OCI-LY1 (cell line): Measurements from ENCODE around the gene GCK.

ENCODE experiments used
- H2AFZ ChIP-seq: fragments of 200-600 bp; sonication (generic), shearing (Covaris generic); 2 replicates; pipeline ENCODE4 v1.6.0; 2014; ENCODE audit warnings: antibody characterized with exemption, mild to moderate bottlenecking, low read length
- H3F3A ChIP-seq: fragments of 200-600 bp; sonication (generic), shearing (Covaris generic); 2 replicates; pipeline ENCODE4 v1.6.0; 2014; ENCODE audit warnings: mild to moderate bottlenecking, antibody characterized with exemption, low read length, moderate library complexity; ENCODE audit not compliant: insufficient read depth
- H3K27ac ChIP-seq: fragments of 200-600 bp; sonication (generic); 2 replicates; pipeline ENCODE4 v1.5.1; 2014; ENCODE audit warnings: low read length, mixed run types, mild to moderate bottlenecking, low read depth; ENCODE audit not compliant: poor library complexity, severe bottlenecking
- H3K27me3 ChIP-seq: fragments of 200-600 bp; sonication (generic); 2 replicates; pipeline ENCODE4 v1.6.0; 2014; ENCODE audit warnings: antibody characterized with exemption, mild to moderate bottlenecking, low read length, moderate library complexity; ENCODE audit not compliant: insufficient read depth
- H3K36me3 ChIP-seq: fragments of 200-600 bp; sonication (generic); 2 replicates; pipeline ENCODE4 v1.6.1; 2014; ENCODE audit warnings: mild to moderate bottlenecking, antibody characterized with exemption, low read length, moderate library complexity, mixed read lengths; ENCODE audit not compliant: insufficient read depth
- H3K4me1 ChIP-seq: fragments of 200-600 bp; sonication (generic); 2 replicates; pipeline ENCODE4 v1.5.1; 2014; ENCODE audit warnings: mild to moderate bottlenecking, low read length, moderate library complexity; ENCODE audit not compliant: insufficient read depth, severe bottlenecking
- H3K4me2 ChIP-seq: fragments of 200-600 bp; sonication (generic), shearing (Covaris generic); 2 replicates; pipeline ENCODE4 v1.6.1; 2014; ENCODE audit warnings: low read length
- H3K4me3 ChIP-seq: fragments of 200-600 bp; sonication (generic); 2 replicates; pipeline ENCODE4 v1.5.1; 2014; ENCODE audit warnings: low read length, low read depth, mild to moderate bottlenecking, mixed read lengths; ENCODE audit not compliant: poor library complexity, severe bottlenecking
- H3K79me2 ChIP-seq: fragments of 200-600 bp; shearing (Covaris generic); 2 replicates; pipeline ENCODE4 v1.6.1; 2016; ENCODE audit warnings: mixed run types, low read length, mixed read lengths; ENCODE audit not compliant: insufficient read depth
- H3K9ac ChIP-seq: fragments of 200-600 bp; sonication (generic), shearing (Covaris generic); 2 replicates; pipeline ENCODE4 v1.6.1; 2014; ENCODE audit warnings: mild to moderate bottlenecking, low read length, mixed read lengths
- H3K9me2 ChIP-seq: fragments of 200-600 bp; sonication (generic), shearing (Covaris generic); 2 replicates; pipeline ENCODE4 v1.6.1; 2014; ENCODE audit warnings: low read depth, mild to moderate bottlenecking, low read length, mixed read lengths
- H3K9me3 ChIP-seq: fragments of 200-600 bp; shearing (Covaris generic); 2 replicates; pipeline ENCODE4 v1.6.1; 2014; ENCODE audit warnings: low read length, mixed read lengths
- H4K20me1 ChIP-seq: fragments of 200-600 bp; sonication (generic), shearing (Covaris generic); 2 replicates; pipeline ENCODE4 v1.6.0; 2016; ENCODE audit warnings: mild to moderate bottlenecking, low read length; ENCODE audit not compliant: insufficient read depth
- CTCF ChIP-seq: fragments of 200-600 bp; sonication (generic), shearing (Covaris generic); IDR thresholded peaks from 2 replicates; pipeline ENCODE4 v1.5.1; 2017; ENCODE audit warnings: mild to moderate bottlenecking, antibody characterized with exemption, low read length, moderate library complexity, mixed read lengths
- EZH2 ChIP-seq: fragments of 200-600 bp; sonication (generic), shearing (Covaris generic); IDR thresholded peaks from 2 replicates; pipeline ENCODE4 v1.8.0; 2017; ENCODE audit warnings: borderline replicate concordance, mixed run types, mild to moderate bottlenecking, antibody characterized with exemption, low read length, moderate library complexity, mixed read lengths

GCK gene

GRCh38 chr7:44132039-44132438 lies 57.2 kb downstream of the GCK start:
- Histone ChIP-seq H3F3A (no peaks in the 10 kb centered on the region), H2AFZ (no peak overlapping the region), H3K4me2 (no peak overlapping the region)

GRCh38 chr7:44131173-44132029 lies 57.8 kb downstream of the GCK start:
- Histone ChIP-seq H3K27ac (no peak overlapping the region), H3K4me2 (no peak overlapping the region), H3K9ac (no peak overlapping the region), H3K9me2 (no peaks in the 10 kb centered on the region), H4K20me1 (no peaks in the 10 kb centered on the region), H3K4me3 (no peak overlapping the region), H3K4me1 (peaks cover 15% of the 10 kb centered on the region), H3K27me3 (no peaks in the 10 kb centered on the region), H2AFZ (no peak overlapping the region), H3K36me3 (no peaks in the 10 kb centered on the region), H3K9me3 (no peaks in the 10 kb centered on the region), H3F3A (no peaks in the 10 kb centered on the region), H3K79me2 (no peaks in the 10 kb centered on the region)
- TF ChIP-seq CTCF: peak; percentile 48
- TF ChIP-seq EZH2: no peak

More at GRCh38 chr7:44132039-44132438, 57.2 kb downstream of the GCK start:
- no peaks in the 10 kb centered on the region for H3K27me3 ChIP-seq
- no peaks in the 10 kb centered on the region for H3K9me3 ChIP-seq
- no peaks in the 10 kb centered on the region for H3K36me3 ChIP-seq
- no peaks in the 10 kb centered on the region for H4K20me1 ChIP-seq
- H3K4me1 ChIP-seq: peaks cover 15% of the 10 kb centered on the region
- H3K27ac ChIP-seq: no peak overlapping the region
- no peak for TF ChIP-seq CTCF
- no peak for TF ChIP-seq EZH2
- H3K9me2 ChIP-seq: no peaks in the 10 kb centered on the region
- H3K79me2 ChIP-seq: no peaks in the 10 kb centered on the region
- H3K4me3 ChIP-seq: no peak overlapping the region
- no peak overlapping the region for H3K9ac ChIP-seq

GRCh38 chr7:44128721-44129582 lies 60.3 kb downstream of the GCK start:
- Histone ChIP-seq H3K9me2 (no peaks in the 10 kb centered on the region), H3K27ac (no peak overlapping the region), H3K79me2 (no peaks in the 10 kb centered on the region), H3K4me1 (peaks cover 18% of the 10 kb centered on the region), H3K4me2 (no peak overlapping the region), H4K20me1 (no peaks in the 10 kb centered on the region), H2AFZ (no peak overlapping the region), H3K27me3 (no peaks in the 10 kb centered on the region), H3K9ac (no peak overlapping the region), H3K4me3 (no peak overlapping the region), H3F3A (peaks cover 5% of the 10 kb centered on the region; the same call in 1 of the 2 replicates), H3K36me3 (no peaks in the 10 kb centered on the region), H3K9me3 (no peaks in the 10 kb centered on the region)
- TF ChIP-seq EZH2 (no peak), CTCF (no peak)
